ENCODE data around the gene KCNK3.

KCNK3 gene

GRCh38 chr2:26704441-26704977 lies 12.0 kb downstream of the KCNK3 start:
- no peak for DNase-seq (ENCODE audit: low read depth, low spot score)
- H3K27ac ChIP-seq (ENCODE audit: low read length) = no peak overlapping the region
- H3K9me3 ChIP-seq (ENCODE audit: control insufficient read depth, insufficient read depth, low read length) = no peaks in the 10 kb centered on the region
- H3K36me3 ChIP-seq (ENCODE audit: control insufficient read depth, insufficient read depth, low read length) = no peaks in the 10 kb centered on the region
- H3K27me3 ChIP-seq (ENCODE audit: control insufficient read depth, insufficient read depth, low read length) = no peaks in the 10 kb centered on the region
- no peak overlapping the region for H3K4me3 ChIP-seq (ENCODE audit: low read length)
- peaks cover 5% of the 10 kb centered on the region; the same call in 1 of the 2 replicates for H3K4me1 ChIP-seq (ENCODE audit: control insufficient read depth, insufficient read depth, low read length)
- WGBS (ENCODE audit: insufficient coverage, insufficient read length) = no CpG with 5 or more reads among the region's 7 CpGs

GRCh38 chr2:26705126-26705525 lies 12.6 kb downstream of the KCNK3 start:
- H3K27ac ChIP-seq (ENCODE audit: low read length) = no peak overlapping the region
- H3K4me3 ChIP-seq (ENCODE audit: low read length) = no peak overlapping the region
- peaks cover 5% of the 10 kb centered on the region; the same call in 1 of the 2 replicates for H3K4me1 ChIP-seq (ENCODE audit: control insufficient read depth, insufficient read depth, low read length)
- no peaks in the 10 kb centered on the region for H3K27me3 ChIP-seq (ENCODE audit: control insufficient read depth, insufficient read depth, low read length)
- no peaks in the 10 kb centered on the region for H3K36me3 ChIP-seq (ENCODE audit: control insufficient read depth, insufficient read depth, low read length)
- no peak for DNase-seq (ENCODE audit: low read depth, low spot score)
- H3K9me3 ChIP-seq (ENCODE audit: control insufficient read depth, insufficient read depth, low read length) = no peaks in the 10 kb centered on the region
- WGBS (ENCODE audit: insufficient coverage, insufficient read length) = no CpG with 5 or more reads among the region's 5 CpGs

GRCh38 chr2:26706093-26706492 lies 13.6 kb downstream of the KCNK3 start:
- no peaks in the 10 kb centered on the region for H3K36me3 ChIP-seq (ENCODE audit: control insufficient read depth, insufficient read depth, low read length)
- H3K4me1 ChIP-seq (ENCODE audit: control insufficient read depth, insufficient read depth, low read length) = peaks cover 5% of the 10 kb centered on the region; the same call in 1 of the 2 replicates
- DNase-seq (ENCODE audit: low read depth, low spot score) = no peak
- WGBS (ENCODE audit: insufficient coverage, insufficient read length) = no CpG with 5 or more reads among the region's 3 CpGs
- H3K4me3 ChIP-seq (ENCODE audit: low read length) = no peak overlapping the region
- no peaks in the 10 kb centered on the region for H3K9me3 ChIP-seq (ENCODE audit: control insufficient read depth, insufficient read depth, low read length)
- no peaks in the 10 kb centered on the region for H3K27me3 ChIP-seq (ENCODE audit: control insufficient read depth, insufficient read depth, low read length)
- H3K27ac ChIP-seq (ENCODE audit: low read length) = no peak overlapping the region

- no peaks in the 10 kb centered on the region for H3K36me3 ChIP-seq (ENCODE audit: control insufficient read depth, insufficient read depth, low read length)
- H3K9me3 ChIP-seq (ENCODE audit: control insufficient read depth, insufficient read depth, low read length) = no peaks in the 10 kb centered on the region
- DNase-seq (ENCODE audit: low read depth, low spot score) = no peak
- WGBS (ENCODE audit: insufficient coverage, insufficient read length) = no CpG with 5 or more reads among the region's 19 CpGs
- H3K27ac ChIP-seq (ENCODE audit: low read length) = no peak overlapping the region
- no peak overlapping the region for H3K4me3 ChIP-seq (ENCODE audit: low read length)
- peaks cover 5% of the 10 kb centered on the region; the same call in 1 of the 2 replicates for H3K4me1 ChIP-seq (ENCODE audit: control insufficient read depth, insufficient read depth, low read length)
- H3K27me3 ChIP-seq (ENCODE audit: control insufficient read depth, insufficient read depth, low read length) = no peaks in the 10 kb centered on the region
These were observed 14.3 kb downstream of the KCNK3 start for GRCh38 chr2:26706616-26707473.

- peaks cover 5% of the 10 kb centered on the region; the same call in 1 of the 2 replicates for H3K4me1 ChIP-seq (ENCODE audit: control insufficient read depth, insufficient read depth, low read length)
- H3K4me3 ChIP-seq (ENCODE audit: low read length) = no peak overlapping the region
- no peak for DNase-seq (ENCODE audit: low read depth, low spot score)
- no CpG with 5 or more reads among the region's 5 CpGs for WGBS (ENCODE audit: insufficient coverage, insufficient read length)
- H3K27ac ChIP-seq (ENCODE audit: low read length) = no peak overlapping the region
- no peaks in the 10 kb centered on the region for H3K9me3 ChIP-seq (ENCODE audit: control insufficient read depth, insufficient read depth, low read length)
- no peaks in the 10 kb centered on the region for H3K36me3 ChIP-seq (ENCODE audit: control insufficient read depth, insufficient read depth, low read length)
- no peaks in the 10 kb centered on the region for H3K27me3 ChIP-seq (ENCODE audit: control insufficient read depth, insufficient read depth, low read length)
These were observed 15.2 kb downstream of the KCNK3 start for GRCh38 chr2:26707747-26708146.

- no CpG with 5 or more reads among the region's 8 CpGs for WGBS (ENCODE audit: insufficient coverage, insufficient read length)
These were observed 15.9 kb downstream of the KCNK3 start for GRCh38 chr2:26708457-26708856.

GRCh38 chr2:26709323-26710110 lies 17.0 kb downstream of the KCNK3 start:
- Histone ChIP-seq H3K4me1 (ENCODE audit: control insufficient read depth, insufficient read depth, low read length) (peaks cover 5% of the 10 kb centered on the region; the same call in 1 of the 2 replicates), H3K27ac (ENCODE audit: low read length) (no peak overlapping the region), H3K9me3 (ENCODE audit: control insufficient read depth, insufficient read depth, low read length) (no peaks in the 10 kb centered on the region), H3K36me3 (ENCODE audit: control insufficient read depth, insufficient read depth, low read length) (no peaks in the 10 kb centered on the region), H3K27me3 (ENCODE audit: control insufficient read depth, insufficient read depth, low read length) (no peaks in the 10 kb centered on the region), H3K4me3 (ENCODE audit: low read length) (no peak overlapping the region)
- no CpG with 5 or more reads among the region's 19 CpGs for WGBS (ENCODE audit: insufficient coverage, insufficient read length)
- no peak for DNase-seq (ENCODE audit: low read depth, low spot score)

More at GRCh38 chr2:26708457-26708856, 15.9 kb downstream of the KCNK3 start:
- DNase-seq (ENCODE audit: low read depth, low spot score) = no peak
- H3K27ac ChIP-seq (ENCODE audit: low read length) = no peak overlapping the region
- H3K4me3 ChIP-seq (ENCODE audit: low read length) = no peak overlapping the region
- H3K36me3 ChIP-seq (ENCODE audit: control insufficient read depth, insufficient read depth, low read length) = no peaks in the 10 kb centered on the region
- H3K27me3 ChIP-seq (ENCODE audit: control insufficient read depth, insufficient read depth, low read length) = no peaks in the 10 kb centered on the region
- H3K4me1 ChIP-seq (ENCODE audit: control insufficient read depth, insufficient read depth, low read length) = peaks cover 5% of the 10 kb centered on the region; the same call in 1 of the 2 replicates
- no peaks in the 10 kb centered on the region for H3K9me3 ChIP-seq (ENCODE audit: control insufficient read depth, insufficient read depth, low read length)

- no peaks in the 10 kb centered on the region for H3K27me3 ChIP-seq (ENCODE audit: control insufficient read depth, insufficient read depth, low read length)
- peaks cover 5% of the 10 kb centered on the region; the same call in 1 of the 2 replicates for H3K4me1 ChIP-seq (ENCODE audit: control insufficient read depth, insufficient read depth, low read length)
- no peak overlapping the region for H3K4me3 ChIP-seq (ENCODE audit: low read length)
- no peak overlapping the region for H3K27ac ChIP-seq (ENCODE audit: low read length)
- H3K9me3 ChIP-seq (ENCODE audit: control insufficient read depth, insufficient read depth, low read length) = no peaks in the 10 kb centered on the region
- H3K36me3 ChIP-seq (ENCODE audit: control insufficient read depth, insufficient read depth, low read length) = no peaks in the 10 kb centered on the region
- no peak for DNase-seq (ENCODE audit: low read depth, low spot score)
- WGBS (ENCODE audit: insufficient coverage, insufficient read length) = no CpG with 5 or more reads among the region's 9 CpGs
These were observed 17.6 kb downstream of the KCNK3 start for GRCh38 chr2:26710145-26710544.

GRCh38 chr2:26710743-26711456 lies 18.4 kb downstream of the KCNK3 start:
- H3K27me3 ChIP-seq (ENCODE audit: control insufficient read depth, insufficient read depth, low read length) = no peaks in the 10 kb centered on the region
- no CpG with 5 or more reads among the region's 17 CpGs for WGBS (ENCODE audit: insufficient coverage, insufficient read length)

More at GRCh38 chr2:26710743-26711456, 18.4 kb downstream of the KCNK3 start:
- Histone ChIP-seq H3K4me3 (ENCODE audit: low read length) (no peak overlapping the region), H3K36me3 (ENCODE audit: control insufficient read depth, insufficient read depth, low read length) (no peaks in the 10 kb centered on the region), H3K9me3 (ENCODE audit: control insufficient read depth, insufficient read depth, low read length) (no peaks in the 10 kb centered on the region), H3K27ac (ENCODE audit: low read length) (no peak overlapping the region), H3K4me1 (ENCODE audit: control insufficient read depth, insufficient read depth, low read length) (peaks cover 5% of the 10 kb centered on the region; the same call in 1 of the 2 replicates)
- DNase-seq (ENCODE audit: low read depth, low spot score) = no peak

Data from iPS DF 6.9 (cell line).